ENCODE data around the gene OTP.

DNA sequence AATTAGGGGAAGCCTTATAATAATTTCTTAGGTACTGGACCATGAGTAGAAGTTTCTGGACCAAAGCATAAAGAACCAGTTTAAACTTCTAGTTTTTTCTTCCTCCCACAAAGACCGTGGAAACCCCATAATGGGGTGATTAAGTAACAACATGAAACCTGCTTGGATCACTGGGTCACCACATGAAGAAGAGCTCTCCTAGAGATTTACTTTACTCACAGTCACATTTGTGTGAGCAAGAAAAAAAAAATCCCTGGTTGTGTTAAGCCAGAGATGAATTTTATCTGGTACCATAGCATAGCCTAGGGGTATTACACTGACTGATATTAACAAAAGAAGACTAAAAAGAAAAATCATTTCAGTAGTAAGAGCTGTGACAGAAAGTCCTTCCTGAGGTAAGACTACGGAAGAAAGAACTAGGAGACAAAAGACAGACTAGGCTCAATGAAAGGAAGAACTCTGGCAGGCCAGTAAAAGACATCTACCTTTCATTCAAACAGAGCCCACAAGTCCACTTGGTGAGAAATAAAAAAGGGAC lies 15.2 kb downstream of the OTP start:
- TF ChIP-seq, protein P1, sequence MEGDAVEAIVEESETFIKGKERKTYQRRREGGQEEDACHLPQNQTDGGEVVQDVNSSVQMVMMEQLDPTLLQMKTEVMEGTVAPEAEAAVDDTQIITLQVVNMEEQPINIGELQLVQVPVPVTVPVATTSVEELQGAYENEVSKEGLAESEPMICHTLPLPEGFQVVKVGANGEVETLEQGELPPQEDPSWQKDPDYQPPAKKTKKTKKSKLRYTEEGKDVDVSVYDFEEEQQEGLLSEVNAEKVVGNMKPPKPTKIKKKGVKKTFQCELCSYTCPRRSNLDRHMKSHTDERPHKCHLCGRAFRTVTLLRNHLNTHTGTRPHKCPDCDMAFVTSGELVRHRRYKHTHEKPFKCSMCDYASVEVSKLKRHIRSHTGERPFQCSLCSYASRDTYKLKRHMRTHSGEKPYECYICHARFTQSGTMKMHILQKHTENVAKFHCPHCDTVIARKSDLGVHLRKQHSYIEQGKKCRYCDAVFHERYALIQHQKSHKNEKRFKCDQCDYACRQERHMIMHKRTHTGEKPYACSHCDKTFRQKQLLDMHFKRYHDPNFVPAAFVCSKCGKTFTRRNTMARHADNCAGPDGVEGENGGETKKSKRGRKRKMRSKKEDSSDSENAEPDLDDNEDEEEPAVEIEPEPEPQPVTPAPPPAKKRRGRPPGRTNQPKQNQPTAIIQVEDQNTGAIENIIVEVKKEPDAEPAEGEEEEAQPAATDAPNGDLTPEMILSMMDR (IDR thresholded peaks at IDR 0.05): no peak
- TF ChIP-seq, protein P2, sequence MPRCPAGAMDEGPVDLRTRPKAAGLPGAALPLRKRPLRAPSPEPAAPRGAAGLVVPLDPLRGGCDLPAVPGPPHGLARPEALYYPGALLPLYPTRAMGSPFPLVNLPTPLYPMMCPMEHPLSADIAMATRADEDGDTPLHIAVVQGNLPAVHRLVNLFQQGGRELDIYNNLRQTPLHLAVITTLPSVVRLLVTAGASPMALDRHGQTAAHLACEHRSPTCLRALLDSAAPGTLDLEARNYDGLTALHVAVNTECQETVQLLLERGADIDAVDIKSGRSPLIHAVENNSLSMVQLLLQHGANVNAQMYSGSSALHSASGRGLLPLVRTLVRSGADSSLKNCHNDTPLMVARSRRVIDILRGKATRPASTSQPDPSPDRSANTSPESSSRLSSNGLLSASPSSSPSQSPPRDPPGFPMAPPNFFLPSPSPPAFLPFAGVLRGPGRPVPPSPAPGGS (IDR thresholded peaks at IDR 0.05): no peak
- TF ChIP-seq EP300 (IDR thresholded peaks at IDR 0.05) (no peak), POLR2A (IDR thresholded peaks at IDR 0.05; ENCODE audit: low read length) (no peak), ZC3H11A (IDR thresholded peaks at IDR 0.05) (no peak), RNF2 (IDR thresholded peaks at IDR 0.05; ENCODE audit: borderline replicate concordance, low read depth) (no peak), CHD2 (IDR thresholded peaks at IDR 0.05; ENCODE audit: low read length, partially characterized antibody) (no peak)
- TF ChIP-seq, protein P3, sequence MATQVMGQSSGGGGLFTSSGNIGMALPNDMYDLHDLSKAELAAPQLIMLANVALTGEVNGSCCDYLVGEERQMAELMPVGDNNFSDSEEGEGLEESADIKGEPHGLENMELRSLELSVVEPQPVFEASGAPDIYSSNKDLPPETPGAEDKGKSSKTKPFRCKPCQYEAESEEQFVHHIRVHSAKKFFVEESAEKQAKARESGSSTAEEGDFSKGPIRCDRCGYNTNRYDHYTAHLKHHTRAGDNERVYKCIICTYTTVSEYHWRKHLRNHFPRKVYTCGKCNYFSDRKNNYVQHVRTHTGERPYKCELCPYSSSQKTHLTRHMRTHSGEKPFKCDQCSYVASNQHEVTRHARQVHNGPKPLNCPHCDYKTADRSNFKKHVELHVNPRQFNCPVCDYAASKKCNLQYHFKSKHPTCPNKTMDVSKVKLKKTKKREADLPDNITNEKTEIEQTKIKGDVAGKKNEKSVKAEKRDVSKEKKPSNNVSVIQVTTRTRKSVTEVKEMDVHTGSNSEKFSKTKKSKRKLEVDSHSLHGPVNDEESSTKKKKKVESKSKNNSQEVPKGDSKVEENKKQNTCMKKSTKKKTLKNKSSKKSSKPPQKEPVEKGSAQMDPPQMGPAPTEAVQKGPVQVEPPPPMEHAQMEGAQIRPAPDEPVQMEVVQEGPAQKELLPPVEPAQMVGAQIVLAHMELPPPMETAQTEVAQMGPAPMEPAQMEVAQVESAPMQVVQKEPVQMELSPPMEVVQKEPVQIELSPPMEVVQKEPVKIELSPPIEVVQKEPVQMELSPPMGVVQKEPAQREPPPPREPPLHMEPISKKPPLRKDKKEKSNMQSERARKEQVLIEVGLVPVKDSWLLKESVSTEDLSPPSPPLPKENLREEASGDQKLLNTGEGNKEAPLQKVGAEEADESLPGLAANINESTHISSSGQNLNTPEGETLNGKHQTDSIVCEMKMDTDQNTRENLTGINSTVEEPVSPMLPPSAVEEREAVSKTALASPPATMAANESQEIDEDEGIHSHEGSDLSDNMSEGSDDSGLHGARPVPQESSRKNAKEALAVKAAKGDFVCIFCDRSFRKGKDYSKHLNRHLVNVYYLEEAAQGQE (IDR thresholded peaks at IDR 0.05): no peak
- TF ChIP-seq, protein P4, sequence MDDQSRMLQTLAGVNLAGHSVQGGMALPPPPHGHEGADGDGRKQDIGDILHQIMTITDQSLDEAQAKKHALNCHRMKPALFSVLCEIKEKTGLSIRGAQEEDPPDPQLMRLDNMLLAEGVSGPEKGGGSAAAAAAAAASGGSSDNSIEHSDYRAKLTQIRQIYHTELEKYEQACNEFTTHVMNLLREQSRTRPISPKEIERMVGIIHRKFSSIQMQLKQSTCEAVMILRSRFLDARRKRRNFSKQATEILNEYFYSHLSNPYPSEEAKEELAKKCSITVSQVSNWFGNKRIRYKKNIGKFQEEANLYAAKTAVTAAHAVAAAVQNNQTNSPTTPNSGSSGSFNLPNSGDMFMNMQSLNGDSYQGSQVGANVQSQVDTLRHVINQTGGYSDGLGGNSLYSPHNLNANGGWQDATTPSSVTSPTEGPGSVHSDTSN (IDR thresholded peaks at IDR 0.05): no peak
- TF ChIP-seq, protein P5, sequence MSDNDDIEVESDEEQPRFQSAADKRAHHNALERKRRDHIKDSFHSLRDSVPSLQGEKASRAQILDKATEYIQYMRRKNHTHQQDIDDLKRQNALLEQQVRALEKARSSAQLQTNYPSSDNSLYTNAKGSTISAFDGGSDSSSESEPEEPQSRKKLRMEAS (IDR thresholded peaks at IDR 0.05): no peak

Data from A549 (cell line).